ENCODE results near the gene CCR1.

CCR1 gene

GRCh38 chr3:46236294-46237054 lies 28.4 kb upstream of the CCR1 start:
- Histone ChIP-seq H3K4me3 (no peak overlapping the region), H3K9me3 (ENCODE audit: low read depth, low read length) (no peaks in the 10 kb centered on the region), H3K36me3 (ENCODE audit: insufficient read depth, low read length) (no peaks in the 10 kb centered on the region), H3K27ac (no peak overlapping the region), H3K9ac (ENCODE audit: insufficient read length) (no peak overlapping the region)
- no peak for DNase-seq (ENCODE audit: low read depth, low spot score)
- TF ChIP-seq POLR2AphosphoS5 (IDR thresholded peaks at IDR 0.05; ENCODE audit: borderline replicate concordance, low read depth, low read length) = no peak
- no peak for TF ChIP-seq FOXP2 (optimal IDR thresholded peaks at IDR 0.05; ENCODE audit: control extremely low read depth, extremely low read length, insufficient read depth)
- no peak for TF ChIP-seq EZH2 (IDR thresholded peaks at IDR 0.05)

GRCh38 chr3:46235425-46235824 lies 27.3 kb upstream of the CCR1 start:
- H3K9me3 ChIP-seq (ENCODE audit: low read depth, low read length) = no peaks in the 10 kb centered on the region
- TF ChIP-seq EZH2 (IDR thresholded peaks at IDR 0.05) = no peak
- no peak for TF ChIP-seq FOXP2 (optimal IDR thresholded peaks at IDR 0.05; ENCODE audit: control extremely low read depth, extremely low read length, insufficient read depth)
- no peak for TF ChIP-seq POLR2AphosphoS5 (IDR thresholded peaks at IDR 0.05; ENCODE audit: borderline replicate concordance, low read depth, low read length)
- no peak for DNase-seq (ENCODE audit: low read depth, low spot score)
- H3K9ac ChIP-seq (ENCODE audit: insufficient read length) = no peak overlapping the region
- H3K4me3 ChIP-seq = no peak overlapping the region
- no peaks in the 10 kb centered on the region for H3K36me3 ChIP-seq (ENCODE audit: insufficient read depth, low read length)
- no peak overlapping the region for H3K27ac ChIP-seq

- Histone ChIP-seq H3K27ac (no peak overlapping the region), H3K36me3 (ENCODE audit: insufficient read depth, low read length) (no peaks in the 10 kb centered on the region), H3K9me3 (ENCODE audit: low read depth, low read length) (no peaks in the 10 kb centered on the region), H3K4me3 (no peak overlapping the region), H3K9ac (ENCODE audit: insufficient read length) (no peak overlapping the region)
- no peak for TF ChIP-seq FOXP2 (optimal IDR thresholded peaks at IDR 0.05; ENCODE audit: control extremely low read depth, extremely low read length, insufficient read depth)
- no peak for TF ChIP-seq POLR2AphosphoS5 (IDR thresholded peaks at IDR 0.05; ENCODE audit: borderline replicate concordance, low read depth, low read length)
- no peak for TF ChIP-seq EZH2 (IDR thresholded peaks at IDR 0.05)
- DNase-seq (ENCODE audit: low read depth, low spot score) = no peak
Measured at GRCh38 chr3:46233194-46233593, 25.1 kb upstream of the CCR1 start.

- no peaks in the 10 kb centered on the region for H3K36me3 ChIP-seq (ENCODE audit: insufficient read depth, low read length)
- no peak for TF ChIP-seq POLR2AphosphoS5 (IDR thresholded peaks at IDR 0.05; ENCODE audit: borderline replicate concordance, low read depth, low read length)
- TF ChIP-seq EZH2 (IDR thresholded peaks at IDR 0.05) = no peak
- TF ChIP-seq FOXP2 (optimal IDR thresholded peaks at IDR 0.05; ENCODE audit: control extremely low read depth, extremely low read length, insufficient read depth) = no peak
- H3K9me3 ChIP-seq (ENCODE audit: low read depth, low read length) = no peaks in the 10 kb centered on the region
- no peak for DNase-seq (ENCODE audit: low read depth, low spot score)
- H3K27ac ChIP-seq = no peak overlapping the region
- no peak overlapping the region for H3K9ac ChIP-seq (ENCODE audit: insufficient read length)
- H3K4me3 ChIP-seq = no peak overlapping the region
Measured at GRCh38 chr3:46231323-46231722, 23.2 kb upstream of the CCR1 start.

GRCh38 chr3:46228260-46229242 lies 20.4 kb upstream of the CCR1 start:
- Histone ChIP-seq H3K9ac (ENCODE audit: insufficient read length) (no peak overlapping the region), H3K36me3 (ENCODE audit: insufficient read depth, low read length) (no peaks in the 10 kb centered on the region), H3K9me3 (ENCODE audit: low read depth, low read length) (no peaks in the 10 kb centered on the region), H3K4me3 (no peak overlapping the region), H3K27ac (no peak overlapping the region)
- TF ChIP-seq POLR2AphosphoS5 (IDR thresholded peaks at IDR 0.05; ENCODE audit: borderline replicate concordance, low read depth, low read length) (no peak), FOXP2 (optimal IDR thresholded peaks at IDR 0.05; ENCODE audit: control extremely low read depth, extremely low read length, insufficient read depth) (no peak), EZH2 (IDR thresholded peaks at IDR 0.05) (no peak)
- DNase-seq (ENCODE audit: low read depth, low spot score) = no peak

- H3K27ac ChIP-seq = no peak overlapping the region
- H3K4me3 ChIP-seq = no peak overlapping the region
- DNase-seq (ENCODE audit: low read depth, low spot score) = no peak
- no peaks in the 10 kb centered on the region for H3K9me3 ChIP-seq (ENCODE audit: low read depth, low read length)
- no peak overlapping the region for H3K9ac ChIP-seq (ENCODE audit: insufficient read length)
- no peaks in the 10 kb centered on the region for H3K36me3 ChIP-seq (ENCODE audit: insufficient read depth, low read length)
- TF ChIP-seq FOXP2 (optimal IDR thresholded peaks at IDR 0.05; ENCODE audit: control extremely low read depth, extremely low read length, insufficient read depth) = no peak
- no peak for TF ChIP-seq EZH2 (IDR thresholded peaks at IDR 0.05)
- TF ChIP-seq POLR2AphosphoS5 (IDR thresholded peaks at IDR 0.05; ENCODE audit: borderline replicate concordance, low read depth, low read length) = no peak
Measured at GRCh38 chr3:46222435-46223161, 14.5 kb upstream of the CCR1 start.

GRCh38 chr3:46221938-46222337 lies 13.8 kb upstream of the CCR1 start:
- Histone ChIP-seq H3K36me3 (ENCODE audit: insufficient read depth, low read length) (no peaks in the 10 kb centered on the region), H3K9me3 (ENCODE audit: low read depth, low read length) (no peaks in the 10 kb centered on the region), H3K9ac (ENCODE audit: insufficient read length) (no peak overlapping the region), H3K27ac (no peak overlapping the region), H3K4me3 (no peak overlapping the region)
- DNase-seq (ENCODE audit: low read depth, low spot score) = no peak
- TF ChIP-seq FOXP2 (optimal IDR thresholded peaks at IDR 0.05; ENCODE audit: control extremely low read depth, extremely low read length, insufficient read depth) (no peak), POLR2AphosphoS5 (IDR thresholded peaks at IDR 0.05; ENCODE audit: borderline replicate concordance, low read depth, low read length) (no peak), EZH2 (IDR thresholded peaks at IDR 0.05) (no peak)

- Histone ChIP-seq H3K36me3 (ENCODE audit: insufficient read depth, low read length) (no peaks in the 10 kb centered on the region), H3K9me3 (ENCODE audit: low read depth, low read length) (no peaks in the 10 kb centered on the region), H3K9ac (ENCODE audit: insufficient read length) (no peak overlapping the region), H3K4me3 (no peak overlapping the region), H3K27ac (no peak overlapping the region)
- DNase-seq (ENCODE audit: low read depth, low spot score) = no peak
- TF ChIP-seq POLR2AphosphoS5 (IDR thresholded peaks at IDR 0.05; ENCODE audit: borderline replicate concordance, low read depth, low read length) (no peak), FOXP2 (optimal IDR thresholded peaks at IDR 0.05; ENCODE audit: control extremely low read depth, extremely low read length, insufficient read depth) (no peak), EZH2 (IDR thresholded peaks at IDR 0.05) (no peak)
Measured at GRCh38 chr3:46221391-46221790, 13.3 kb upstream of the CCR1 start.

All from SK-N-MC (cell line).